GM18519 (cell line): ENCODE measurements around the gene RARB.

Experiments
- ATAC-seq: cut with Tn5 transposase; IDR thresholded peaks from one replicate; pipeline ENCODE4 v1.9.1; 2021; ENCODE audit warnings: mild to moderate bottlenecking, moderate library complexity; ENCODE audit not compliant: unreplicated experiment, low FRiP score

The RARB gene

GRCh38 chr3:25497096-25497495 lies 69.0 kb downstream of the RARB start:
- ATAC-seq = no peak

DNA sequence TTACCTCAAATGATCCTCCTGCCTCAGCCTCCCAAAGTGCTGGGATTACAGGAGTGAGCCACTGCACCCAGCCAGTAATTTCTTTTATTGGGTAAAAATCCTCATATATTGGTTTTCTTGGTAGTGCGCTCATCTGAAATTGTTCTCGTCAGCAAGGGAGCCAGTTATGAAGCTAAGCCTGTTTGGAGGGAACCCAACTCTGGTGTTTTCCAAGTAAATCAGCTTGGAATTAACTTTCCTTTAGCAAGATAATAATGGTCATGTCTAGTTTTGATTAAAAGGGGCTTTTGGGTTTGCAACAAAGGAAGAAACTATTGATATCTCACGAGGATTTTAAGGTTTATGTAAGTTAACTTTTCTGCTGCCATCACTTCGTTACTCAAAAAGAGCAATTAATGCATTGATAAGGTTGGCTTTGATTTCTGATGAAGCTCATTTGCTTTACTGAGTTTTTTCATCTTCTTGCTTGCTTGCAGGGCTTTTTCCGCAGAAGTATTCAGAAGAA lies 72.7 kb downstream of the RARB start:
- ATAC-seq = no peak

- no peak for ATAC-seq
These were observed 74.2 kb downstream of the RARB start for GRCh38 chr3:25502233-25502632.

DNA sequence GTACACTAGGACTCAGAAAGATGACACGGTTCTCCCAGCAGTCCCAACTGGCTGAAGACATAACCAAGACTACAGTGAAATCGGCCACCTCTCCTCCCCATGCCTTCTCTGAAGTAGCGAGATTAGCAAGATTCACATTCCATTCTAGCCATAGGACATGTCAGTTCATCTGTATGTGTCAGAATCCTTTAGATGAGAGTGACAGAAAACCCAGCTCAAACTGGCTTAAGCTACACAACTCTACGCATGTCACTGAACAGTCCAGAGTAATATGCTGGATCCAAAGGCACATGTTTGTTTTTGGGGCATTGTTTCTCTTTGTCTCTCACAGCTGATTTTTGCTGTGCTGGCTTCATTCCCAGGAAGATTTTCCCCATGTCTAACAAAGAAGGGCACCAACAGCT lies 75.8 kb downstream of the RARB start:
- no peak for ATAC-seq

DNA sequence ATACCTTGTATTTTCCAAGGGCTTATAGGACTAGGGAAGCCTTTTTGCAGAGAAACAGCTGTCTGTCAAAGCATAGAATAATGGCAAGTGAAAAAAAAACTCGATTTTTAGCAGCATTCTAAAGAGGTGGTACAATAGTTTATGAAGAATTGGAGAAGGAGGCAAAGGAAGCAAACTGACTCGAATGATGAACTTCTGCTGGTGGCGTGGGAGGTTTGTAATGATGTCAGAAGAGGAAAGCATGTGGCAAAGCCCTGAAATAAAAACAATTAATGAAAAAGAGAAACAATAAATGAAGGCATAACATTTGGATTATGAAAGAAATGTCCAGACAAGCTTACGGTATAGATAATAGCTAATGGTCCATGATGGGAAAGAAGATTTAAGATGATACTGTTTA lies 77.5 kb downstream of the RARB start:
- no peak for ATAC-seq

DNA sequence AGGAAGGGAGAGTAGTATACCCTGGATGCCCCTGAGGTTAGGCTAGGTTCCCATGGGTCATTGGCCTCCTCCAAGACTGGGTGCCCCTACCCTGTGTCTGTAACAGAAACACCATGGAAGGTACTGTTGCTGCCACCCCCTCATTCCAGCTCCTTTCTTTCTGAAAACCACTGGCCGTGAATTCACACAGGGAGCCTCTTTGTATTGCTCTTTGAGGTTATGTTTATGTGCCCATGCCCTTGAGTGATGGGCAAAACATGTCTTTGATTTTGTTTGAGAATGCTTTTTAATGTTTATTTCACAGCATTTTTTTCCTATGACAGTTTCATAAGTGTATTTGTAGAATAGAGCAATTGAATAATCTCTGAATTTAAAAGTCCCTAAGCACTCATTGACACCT lies 79.7 kb downstream of the RARB start:
- ATAC-seq = no peak

DNA sequence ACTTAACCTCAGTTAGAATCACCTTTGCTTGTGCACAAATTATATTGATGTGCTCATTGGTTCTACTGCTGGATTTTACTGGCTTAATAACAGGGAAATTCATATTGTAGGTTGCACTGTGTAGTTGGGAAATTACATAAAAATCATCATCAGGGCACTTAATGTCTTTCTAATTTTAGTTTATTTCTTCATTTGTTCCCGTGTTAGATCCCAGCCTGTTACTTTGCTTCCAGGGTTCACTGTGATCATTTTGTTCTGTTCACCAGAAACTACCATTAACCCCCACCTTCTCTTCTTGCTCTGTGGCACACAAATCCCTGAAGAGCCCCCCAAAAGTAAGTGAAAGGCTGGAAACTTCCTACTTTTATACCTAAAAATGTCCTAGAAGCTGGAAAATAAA lies 80.4 kb downstream of the RARB start:
- ATAC-seq = no peak

- ATAC-seq = no peak
These were observed 80.8 kb downstream of the RARB start for GRCh38 chr3:25508901-25509300.

- no peak for ATAC-seq
These were observed 82.7 kb downstream of the RARB start for GRCh38 chr3:25510797-25511196.

GRCh38 chr3:25511972-25512721 lies 84.1 kb downstream of the RARB start:
- ATAC-seq = no peak

GRCh38 chr3:25513642-25514266 lies 85.7 kb downstream of the RARB start:
- no peak for ATAC-seq

DNA sequence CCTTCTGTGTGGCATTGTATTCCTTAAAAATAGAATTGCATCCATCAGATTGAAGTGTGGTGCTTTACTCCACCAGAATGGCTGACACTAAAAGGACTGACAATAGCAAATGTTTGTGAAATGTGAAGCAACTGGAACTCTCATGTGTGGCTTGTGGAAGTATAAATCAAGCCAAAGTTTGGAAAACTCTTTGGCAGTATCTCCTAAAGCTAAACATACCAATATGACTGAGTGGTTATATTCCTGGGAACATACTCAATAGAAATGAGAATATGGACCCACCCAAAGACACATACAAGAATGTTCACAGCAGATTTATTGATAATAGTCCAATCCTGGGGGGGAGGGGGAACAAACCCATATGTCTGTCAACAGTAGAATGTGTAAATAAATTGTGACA lies 87.1 kb downstream of the RARB start:
- ATAC-seq = no peak

DNA sequence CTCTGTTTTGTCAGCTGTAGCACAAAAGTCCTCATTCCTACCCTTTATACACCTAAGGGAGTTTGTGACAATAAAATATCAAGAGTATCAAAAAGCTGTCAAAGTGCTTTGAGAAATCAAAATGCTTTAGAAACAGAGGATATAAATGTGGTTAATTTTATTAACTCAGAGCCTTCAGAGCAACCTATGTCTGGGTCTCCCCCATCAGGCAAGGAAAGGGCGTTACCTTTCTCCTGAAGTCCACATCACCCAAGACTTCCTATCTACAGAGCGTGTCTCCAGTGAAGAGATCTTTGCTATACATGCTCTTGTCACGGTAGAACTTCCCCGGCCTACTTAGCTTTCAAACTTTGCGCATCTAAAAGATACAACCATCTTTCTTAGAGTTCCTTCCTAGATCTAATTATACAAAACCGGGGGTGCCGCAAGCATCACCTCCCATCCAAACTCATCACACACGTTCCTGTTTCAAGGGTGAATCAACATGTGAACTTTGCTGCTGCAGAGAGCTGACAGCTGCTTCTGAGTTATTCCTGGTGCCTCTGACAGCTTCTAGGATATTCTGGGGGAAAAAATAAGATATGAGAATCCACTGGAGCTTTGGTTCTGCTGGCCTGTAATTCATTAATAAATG lies 93.0 kb downstream of the RARB start:
- ATAC-seq = no peak

DNA sequence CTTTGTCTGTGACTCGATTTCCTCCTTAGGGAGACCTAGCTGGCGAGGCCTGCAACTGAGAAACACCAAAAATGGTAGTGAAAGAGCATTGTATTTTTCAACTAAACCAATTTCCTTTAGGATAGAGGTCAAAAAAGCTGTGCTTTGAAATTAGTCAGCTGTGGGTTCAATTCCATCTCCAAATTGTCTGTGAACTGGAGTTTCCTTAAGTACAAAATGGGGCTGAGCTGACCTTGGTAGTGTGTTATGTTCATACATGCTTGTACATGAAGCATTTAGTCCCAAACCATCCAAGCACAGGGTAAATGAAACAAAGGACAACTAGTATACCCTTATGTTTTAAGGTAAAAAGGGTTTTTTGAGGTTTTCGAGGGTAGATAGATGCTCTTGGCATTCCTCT lies 99.3 kb downstream of the RARB start:
- no peak for ATAC-seq

GRCh38 chr3:25527801-25528200 lies 99.7 kb downstream of the RARB start:
- no peak for ATAC-seq

DNA sequence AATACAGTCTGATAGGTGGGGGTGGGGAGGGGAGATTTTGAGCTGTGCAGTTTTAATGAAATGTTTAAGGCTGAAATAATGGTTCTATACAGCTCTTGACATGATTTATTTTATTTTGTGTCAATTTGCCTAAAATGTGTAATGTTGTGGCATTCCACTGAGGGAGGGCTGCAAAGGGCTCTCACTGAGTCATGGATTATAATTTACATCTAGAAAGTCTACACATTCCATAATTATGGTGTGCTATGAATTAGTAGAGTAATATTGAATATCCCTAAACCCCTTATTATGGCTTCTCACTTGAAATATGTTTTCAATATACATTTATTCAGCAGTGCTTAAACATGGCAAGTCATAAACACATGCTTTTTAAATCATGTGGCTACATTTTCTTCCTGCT lies 103.9 kb downstream of the RARB start:
- no peak for ATAC-seq

- peak; percentile 56 for ATAC-seq
These were observed 104.5 kb downstream of the RARB start for GRCh38 chr3:25532431-25533162.

GRCh38 chr3:25533399-25533798 lies 105.3 kb downstream of the RARB start:
- ATAC-seq = no peak

DNA sequence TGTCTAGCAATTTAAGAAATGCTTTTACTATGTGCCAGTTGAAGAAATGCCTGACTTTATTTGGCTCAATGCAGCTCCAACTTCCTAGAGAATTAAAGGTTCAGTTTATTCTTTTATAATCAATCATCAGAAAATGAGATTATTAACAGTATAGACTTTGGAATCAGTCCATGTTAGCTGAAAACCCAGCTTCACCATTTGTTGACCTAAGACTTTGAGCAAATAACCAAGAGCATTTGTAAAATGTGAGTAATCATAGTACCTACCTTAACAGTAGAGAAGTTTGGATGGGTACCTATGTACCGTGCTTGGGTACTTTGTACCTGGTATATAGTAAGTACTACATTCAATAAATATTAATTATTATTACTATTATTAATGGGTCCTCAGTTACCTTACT lies 105.9 kb downstream of the RARB start:
- ATAC-seq = no peak

GRCh38 chr3:25536521-25537391 lies 108.7 kb downstream of the RARB start:
- ATAC-seq = no peak
